WTC11 (cell line): ENCODE data around the gene SIGLEC11. TPM values are rescaled to one million over a fixed set of nuclear protein-coding genes. Genes with fewer than 3 reads are reported as not detected.
A peak's percentile ranks its signal among the peaks of the same experiment; 100 is the strongest.

ENCODE experiments used
- ATF1 ChIP-seq: sonication (generic); formaldehyde crosslinking; IDR thresholded peaks from 2 replicates; pipeline ENCODE4 v1.8.1; 2023; ENCODE audit warnings: mild to moderate bottlenecking, moderate library complexity, missing genetic modification reagents
- CBFB ChIP-seq: sonication (generic); formaldehyde crosslinking; IDR thresholded peaks from 2 replicates; pipeline ENCODE4 v1.8.1; 2022; ENCODE audit warnings: mild to moderate bottlenecking, low read depth, missing genetic modification reagents
- CREM ChIP-seq: sonication (generic); formaldehyde crosslinking; IDR thresholded peaks from 2 replicates; pipeline ENCODE4 v1.8.1; 2022; ENCODE audit warnings: mild to moderate bottlenecking, missing genetic modification reagents, moderate library complexity
- EMX1 ChIP-seq: fragments of 250-450 bp; sonication (Bioruptor Pico); IDR thresholded peaks from 2 replicates; pipeline ENCODE4 v1.8.0; 2021; ENCODE audit warnings: mild to moderate bottlenecking
- ESRRA ChIP-seq: sonication (generic); formaldehyde crosslinking; IDR thresholded peaks from 2 replicates; pipeline ENCODE4 v1.8.1; 2022; ENCODE audit warnings: mild to moderate bottlenecking, missing genetic modification reagents, borderline replicate concordance
- ETV6 ChIP-seq: sonication (generic); formaldehyde crosslinking; IDR thresholded peaks from 2 replicates; pipeline ENCODE4 v1.8.1; 2022; ENCODE audit warnings: mild to moderate bottlenecking, missing genetic modification reagents
- GRHL2 ChIP-seq: fragments of 250-450 bp; sonication (Bioruptor Pico); IDR thresholded peaks from 2 replicates; pipeline ENCODE4 v1.8.0; 2022; ENCODE audit warnings: mild to moderate bottlenecking, moderate library complexity; ENCODE audit not compliant: insufficient replicate concordance, severe bottlenecking
- NFYB ChIP-seq: sonication (generic); formaldehyde crosslinking; conservative IDR thresholded peaks from 2 replicates; pipeline ENCODE4 v1.8.0; 2022; ENCODE audit warnings: low read depth, missing genetic modification reagents
- NR3C1 ChIP-seq: sonication (generic); formaldehyde crosslinking; conservative IDR thresholded peaks from 2 replicates; pipeline ENCODE4 v1.8.1; 2023; ENCODE audit warnings: low read depth, mild to moderate bottlenecking, missing genetic modification reagents
- SP1 ChIP-seq: sonication (generic); formaldehyde crosslinking; conservative IDR thresholded peaks from 2 replicates; pipeline ENCODE4 v1.8.1; 2022; ENCODE audit warnings: missing genetic modification reagents
- TEAD1 ChIP-seq: sonication (generic); formaldehyde crosslinking; IDR thresholded peaks from 2 replicates; pipeline ENCODE4 v1.8.0; 2022; ENCODE audit warnings: mild to moderate bottlenecking, missing genetic modification reagents
- ZNF121 ChIP-seq: sonication (generic); formaldehyde crosslinking; IDR thresholded peaks from 2 replicates; pipeline ENCODE4 v1.8.0; 2023; ENCODE audit warnings: missing genetic modification reagents
- ZNF219 ChIP-seq: sonication (generic); formaldehyde crosslinking; IDR thresholded peaks from 2 replicates; pipeline ENCODE4 v1.8.0; 2023; ENCODE audit warnings: missing genetic modification reagents, mild to moderate bottlenecking, borderline replicate concordance
- ZNF263 ChIP-seq: sonication (generic); formaldehyde crosslinking; IDR thresholded peaks from 2 replicates; pipeline ENCODE4 v1.8.1; 2022; ENCODE audit warnings: low read depth, mild to moderate bottlenecking, moderate library complexity, missing genetic modification reagents
- ZNF396 ChIP-seq: fragments of 250-450 bp; sonication (Bioruptor Pico); IDR thresholded peaks from 2 replicates; pipeline ENCODE4 v1.8.0; 2021; ENCODE audit warnings: mild to moderate bottlenecking, moderate library complexity, borderline replicate concordance
- total RNA-seq: library from RNA; stranded (reverse); gene quantifications from 3 replicates; pipeline ENCODE4 v1.2.3, GENCODE V29; 2021
- TF ChIP-seq, protein P1 (sequence below): sonication (generic); formaldehyde crosslinking; IDR thresholded peaks from 2 replicates; pipeline ENCODE4 v1.8.1; 2022; ENCODE audit warnings: missing genetic modification reagents, borderline replicate concordance
- TF ChIP-seq, protein P2 (sequence below): sonication (generic); formaldehyde crosslinking; IDR thresholded peaks from 2 replicates; pipeline ENCODE4 v1.8.1; 2023; ENCODE audit warnings: mild to moderate bottlenecking, missing genetic modification reagents
- TF ChIP-seq, protein P3 (sequence below): sonication (generic); formaldehyde crosslinking; IDR thresholded peaks from 2 replicates; pipeline ENCODE4 v1.8.0; 2022; ENCODE audit warnings: mild to moderate bottlenecking, missing genetic modification reagents
- TF ChIP-seq, protein P4 (sequence below): sonication (generic); formaldehyde crosslinking; IDR thresholded peaks from 2 replicates; pipeline ENCODE4 v1.8.1; 2022; ENCODE audit warnings: mild to moderate bottlenecking, missing genetic modification reagents, moderate library complexity, borderline replicate concordance
- TF ChIP-seq, protein P5 (sequence below): fragments of 250-450 bp; sonication (Bioruptor Pico); IDR thresholded peaks from 2 replicates; pipeline ENCODE4 v1.9.0; 2021; ENCODE audit warnings: moderate library complexity, mild to moderate bottlenecking, inconsistent platforms, borderline replicate concordance
- TF ChIP-seq, protein P6 (sequence below): sonication (generic); formaldehyde crosslinking; IDR thresholded peaks from 2 replicates; pipeline ENCODE4 v1.8.0; 2022; ENCODE audit warnings: mild to moderate bottlenecking, missing genetic modification reagents
- TF ChIP-seq, protein P7 (sequence below): sonication (generic); formaldehyde crosslinking; IDR thresholded peaks from 2 replicates; pipeline ENCODE4 v1.8.1; 2022; ENCODE audit warnings: low read depth, mild to moderate bottlenecking, moderate library complexity, missing genetic modification reagents, borderline replicate concordance
- TF ChIP-seq, protein P8 (sequence below): fragments of 250-450 bp; sonication (Bioruptor Pico); conservative IDR thresholded peaks from 2 replicates; pipeline ENCODE4 v1.9.0; 2021; ENCODE audit warnings: mild to moderate bottlenecking
- TF ChIP-seq, protein P9 (sequence below): fragments of 250-450 bp; sonication (Bioruptor Pico); IDR thresholded peaks from 2 replicates; pipeline ENCODE4 v1.9.0; 2021; ENCODE audit warnings: mild to moderate bottlenecking
- TF ChIP-seq, protein P10 (sequence below): fragments of 250-450 bp; sonication (Bioruptor Pico); IDR thresholded peaks from 2 replicates; pipeline ENCODE4 v2.1.2; 2022; ENCODE audit warnings: mild to moderate bottlenecking, moderate library complexity

The SIGLEC11 gene
- total RNA-seq, 1 experiment from 2014 or later: not detected

DNA sequence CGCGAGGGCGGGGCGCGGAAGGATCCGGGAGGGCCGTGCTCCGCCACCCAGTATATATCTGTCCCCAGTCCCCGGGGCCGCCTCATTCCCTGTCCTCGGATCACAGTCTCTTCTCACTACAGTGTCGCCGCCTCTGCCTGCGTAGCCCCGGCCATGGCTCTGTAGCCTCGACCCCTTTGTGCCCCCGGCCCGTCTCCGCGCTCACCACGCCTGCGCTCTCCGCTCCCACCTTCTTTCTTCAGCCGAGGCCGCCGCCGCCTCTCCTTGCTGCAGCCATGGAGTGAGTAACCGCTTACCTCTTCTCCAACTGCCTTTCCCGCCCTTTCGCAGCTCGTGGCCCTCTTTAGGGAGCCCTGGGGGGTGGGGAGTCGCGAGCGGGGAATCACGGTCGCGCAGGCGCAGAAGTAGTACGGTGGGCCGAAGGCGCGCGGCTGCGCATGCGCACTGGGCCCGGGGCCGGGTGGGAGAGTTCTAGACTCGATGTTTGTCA is 31.8 kb downstream of the SIGLEC11 start, which contains the start of the genes ATF5 and NUP62 (continued):
- TF ChIP-seq, protein P1, sequence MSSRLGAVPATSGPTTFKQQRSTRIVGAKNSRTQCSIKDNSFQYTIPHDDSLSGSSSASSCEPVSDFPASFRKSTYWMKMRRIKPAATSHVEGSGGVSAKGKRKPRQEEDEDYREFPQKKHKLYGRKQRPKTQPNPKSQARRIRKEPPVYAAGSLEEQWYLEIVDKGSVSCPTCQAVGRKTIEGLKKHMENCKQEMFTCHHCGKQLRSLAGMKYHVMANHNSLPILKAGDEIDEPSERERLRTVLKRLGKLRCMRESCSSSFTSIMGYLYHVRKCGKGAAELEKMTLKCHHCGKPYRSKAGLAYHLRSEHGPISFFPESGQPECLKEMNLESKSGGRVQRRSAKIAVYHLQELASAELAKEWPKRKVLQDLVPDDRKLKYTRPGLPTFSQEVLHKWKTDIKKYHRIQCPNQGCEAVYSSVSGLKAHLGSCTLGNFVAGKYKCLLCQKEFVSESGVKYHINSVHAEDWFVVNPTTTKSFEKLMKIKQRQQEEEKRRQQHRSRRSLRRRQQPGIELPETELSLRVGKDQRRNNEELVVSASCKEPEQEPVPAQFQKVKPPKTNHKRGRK: no peak
- TF ChIP-seq, protein P2, sequence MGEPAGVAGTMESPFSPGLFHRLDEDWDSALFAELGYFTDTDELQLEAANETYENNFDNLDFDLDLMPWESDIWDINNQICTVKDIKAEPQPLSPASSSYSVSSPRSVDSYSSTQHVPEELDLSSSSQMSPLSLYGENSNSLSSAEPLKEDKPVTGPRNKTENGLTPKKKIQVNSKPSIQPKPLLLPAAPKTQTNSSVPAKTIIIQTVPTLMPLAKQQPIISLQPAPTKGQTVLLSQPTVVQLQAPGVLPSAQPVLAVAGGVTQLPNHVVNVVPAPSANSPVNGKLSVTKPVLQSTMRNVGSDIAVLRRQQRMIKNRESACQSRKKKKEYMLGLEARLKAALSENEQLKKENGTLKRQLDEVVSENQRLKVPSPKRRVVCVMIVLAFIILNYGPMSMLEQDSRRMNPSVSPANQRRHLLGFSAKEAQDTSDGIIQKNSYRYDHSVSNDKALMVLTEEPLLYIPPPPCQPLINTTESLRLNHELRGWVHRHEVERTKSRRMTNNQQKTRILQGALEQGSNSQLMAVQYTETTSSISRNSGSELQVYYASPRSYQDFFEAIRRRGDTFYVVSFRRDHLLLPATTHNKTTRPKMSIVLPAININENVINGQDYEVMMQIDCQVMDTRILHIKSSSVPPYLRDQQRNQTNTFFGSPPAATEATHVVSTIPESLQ (CRISPR knock-in tag): no peak
- TF ChIP-seq NR3C1 (CRISPR knock-in tag) (no peak), GRHL2 (CRISPR knock-in tag) (no peak), ETV6 (CRISPR knock-in tag) (peak; percentile 88), ZNF263 (CRISPR knock-in tag) (peak; percentile 36; the same call in 1 of the 2 replicates), ZNF396 (CRISPR knock-in tag) (no peak), NFYB (no peak), CREM (CRISPR knock-in tag) (no peak; the same call in 1 of the 2 replicates), ATF1 (CRISPR knock-in tag) (no peak), ESRRA (CRISPR knock-in tag) (no peak), ZNF219 (CRISPR knock-in tag) (no peak), ZNF121 (CRISPR knock-in tag) (no peak), CBFB (CRISPR knock-in tag) (no peak), EMX1 (CRISPR knock-in tag) (no peak), TEAD1 (CRISPR knock-in tag) (peak; percentile 83; the same call in 1 of the 2 replicates), SP1 (CRISPR knock-in tag) (no peak; the same call in 1 of the 2 replicates)
- TF ChIP-seq, protein P3, sequence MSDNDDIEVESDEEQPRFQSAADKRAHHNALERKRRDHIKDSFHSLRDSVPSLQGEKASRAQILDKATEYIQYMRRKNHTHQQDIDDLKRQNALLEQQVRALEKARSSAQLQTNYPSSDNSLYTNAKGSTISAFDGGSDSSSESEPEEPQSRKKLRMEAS (CRISPR knock-in tag): peak; percentile 98
- TF ChIP-seq, protein P4, sequence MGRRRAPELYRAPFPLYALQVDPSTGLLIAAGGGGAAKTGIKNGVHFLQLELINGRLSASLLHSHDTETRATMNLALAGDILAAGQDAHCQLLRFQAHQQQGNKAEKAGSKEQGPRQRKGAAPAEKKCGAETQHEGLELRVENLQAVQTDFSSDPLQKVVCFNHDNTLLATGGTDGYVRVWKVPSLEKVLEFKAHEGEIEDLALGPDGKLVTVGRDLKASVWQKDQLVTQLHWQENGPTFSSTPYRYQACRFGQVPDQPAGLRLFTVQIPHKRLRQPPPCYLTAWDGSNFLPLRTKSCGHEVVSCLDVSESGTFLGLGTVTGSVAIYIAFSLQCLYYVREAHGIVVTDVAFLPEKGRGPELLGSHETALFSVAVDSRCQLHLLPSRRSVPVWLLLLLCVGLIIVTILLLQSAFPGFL (CRISPR knock-in tag): no peak; the same call in 1 of the 2 replicates
- TF ChIP-seq, protein P5, sequence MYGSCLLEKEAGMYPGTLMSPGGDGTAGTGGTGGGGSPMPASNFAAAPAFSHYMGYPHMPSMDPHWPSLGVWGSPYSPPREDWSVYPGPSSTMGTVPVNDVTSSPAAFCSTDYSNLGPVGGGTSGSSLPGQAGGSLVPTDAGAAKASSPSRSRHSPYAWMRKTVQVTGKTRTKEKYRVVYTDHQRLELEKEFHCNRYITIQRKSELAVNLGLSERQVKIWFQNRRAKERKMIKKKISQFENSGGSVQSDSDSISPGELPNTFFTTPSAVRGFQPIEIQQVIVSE: no peak
- TF ChIP-seq, protein P6, sequence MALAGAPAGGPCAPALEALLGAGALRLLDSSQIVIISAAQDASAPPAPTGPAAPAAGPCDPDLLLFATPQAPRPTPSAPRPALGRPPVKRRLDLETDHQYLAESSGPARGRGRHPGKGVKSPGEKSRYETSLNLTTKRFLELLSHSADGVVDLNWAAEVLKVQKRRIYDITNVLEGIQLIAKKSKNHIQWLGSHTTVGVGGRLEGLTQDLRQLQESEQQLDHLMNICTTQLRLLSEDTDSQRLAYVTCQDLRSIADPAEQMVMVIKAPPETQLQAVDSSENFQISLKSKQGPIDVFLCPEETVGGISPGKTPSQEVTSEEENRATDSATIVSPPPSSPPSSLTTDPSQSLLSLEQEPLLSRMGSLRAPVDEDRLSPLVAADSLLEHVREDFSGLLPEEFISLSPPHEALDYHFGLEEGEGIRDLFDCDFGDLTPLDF (CRISPR knock-in tag): no peak
- TF ChIP-seq, protein P7, sequence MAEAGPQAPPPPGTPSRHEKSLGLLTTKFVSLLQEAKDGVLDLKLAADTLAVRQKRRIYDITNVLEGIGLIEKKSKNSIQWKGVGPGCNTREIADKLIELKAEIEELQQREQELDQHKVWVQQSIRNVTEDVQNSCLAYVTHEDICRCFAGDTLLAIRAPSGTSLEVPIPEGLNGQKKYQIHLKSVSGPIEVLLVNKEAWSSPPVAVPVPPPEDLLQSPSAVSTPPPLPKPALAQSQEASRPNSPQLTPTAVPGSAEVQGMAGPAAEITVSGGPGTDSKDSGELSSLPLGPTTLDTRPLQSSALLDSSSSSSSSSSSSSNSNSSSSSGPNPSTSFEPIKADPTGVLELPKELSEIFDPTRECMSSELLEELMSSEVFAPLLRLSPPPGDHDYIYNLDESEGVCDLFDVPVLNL (CRISPR knock-in tag): peak; percentile 86
- TF ChIP-seq, protein P8, sequence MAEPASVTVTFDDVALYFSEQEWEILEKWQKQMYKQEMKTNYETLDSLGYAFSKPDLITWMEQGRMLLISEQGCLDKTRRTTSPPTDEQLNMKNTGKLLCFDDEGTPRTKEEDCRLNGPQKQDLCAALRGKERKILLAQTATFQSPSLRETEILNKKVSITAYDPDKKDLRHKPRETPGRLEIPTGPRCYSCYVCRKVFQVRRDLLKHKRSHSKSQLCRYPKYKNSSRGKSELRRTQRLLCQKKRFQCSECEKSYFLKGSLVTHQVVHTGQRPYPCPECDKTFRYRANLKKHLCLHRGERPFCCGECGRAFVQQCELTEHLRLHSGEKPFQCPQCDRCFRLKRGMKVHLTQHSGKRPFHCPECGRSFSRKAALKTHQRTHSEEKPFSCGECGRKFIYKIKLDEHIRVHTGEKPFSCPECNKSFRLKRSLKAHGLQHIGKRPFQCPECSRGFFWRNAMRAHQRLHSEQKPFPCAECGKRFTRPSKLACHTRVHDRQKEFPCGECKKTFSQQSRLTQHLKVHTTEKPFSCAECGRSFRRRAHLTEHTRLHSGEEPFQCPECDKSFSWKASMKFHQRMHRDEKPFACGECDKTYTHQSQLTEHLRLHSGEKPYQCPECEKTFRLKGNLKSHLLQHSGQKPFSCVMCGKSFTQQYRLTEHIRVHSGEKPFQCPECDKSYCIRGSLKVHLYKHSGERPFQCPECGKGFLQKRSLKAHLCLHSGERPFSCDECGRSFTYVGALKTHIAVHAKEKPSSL: no peak
- TF ChIP-seq, protein P9, sequence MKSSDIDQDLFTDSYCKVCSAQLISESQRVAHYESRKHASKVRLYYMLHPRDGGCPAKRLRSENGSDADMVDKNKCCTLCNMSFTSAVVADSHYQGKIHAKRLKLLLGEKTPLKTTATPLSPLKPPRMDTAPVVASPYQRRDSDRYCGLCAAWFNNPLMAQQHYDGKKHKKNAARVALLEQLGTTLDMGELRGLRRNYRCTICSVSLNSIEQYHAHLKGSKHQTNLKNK (CRISPR knock-in tag): no peak
- TF ChIP-seq, protein P10, sequence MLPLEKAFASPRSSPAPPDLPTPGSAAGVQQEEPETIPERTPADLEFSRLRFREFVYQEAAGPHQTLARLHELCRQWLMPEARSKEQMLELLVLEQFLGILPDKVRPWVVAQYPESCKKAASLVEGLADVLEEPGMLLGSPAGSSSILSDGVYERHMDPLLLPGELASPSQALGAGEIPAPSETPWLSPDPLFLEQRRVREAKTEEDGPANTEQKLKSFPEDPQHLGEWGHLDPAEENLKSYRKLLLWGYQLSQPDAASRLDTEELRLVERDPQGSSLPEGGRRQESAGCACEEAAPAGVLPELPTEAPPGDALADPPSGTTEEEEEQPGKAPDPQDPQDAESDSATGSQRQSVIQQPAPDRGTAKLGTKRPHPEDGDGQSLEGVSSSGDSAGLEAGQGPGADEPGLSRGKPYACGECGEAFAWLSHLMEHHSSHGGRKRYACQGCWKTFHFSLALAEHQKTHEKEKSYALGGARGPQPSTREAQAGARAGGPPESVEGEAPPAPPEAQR (CRISPR knock-in tag): no peak
